ENCODE data around the gene E2F7.

Gene E2F7

GRCh38 chr12:77062396-77062795 lies 3.0 kb downstream of the E2F7 start:
- no peaks in the 10 kb centered on the region for H3K27me3 ChIP-seq (replicated peaks; ENCODE audit: control insufficient read depth, insufficient read depth, low read length)
- TF ChIP-seq CTCF (IDR thresholded peaks at IDR 0.05; ENCODE audit: insufficient read depth, low read length, poor library complexity, severe bottlenecking): no peak
- H3K4me3 ChIP-seq (replicated peaks; ENCODE audit: low read depth, low read length): peak overlapping the region; percentile 73
- no peak for DNase-seq (ENCODE audit: extremely low read depth, insufficient read length)
- peaks cover 7% of the 10 kb centered on the region for H3K36me3 ChIP-seq (ENCODE audit: control insufficient read depth, insufficient read depth, low read length)

- Histone ChIP-seq H3K36me3 (ENCODE audit: control insufficient read depth, insufficient read depth, low read length) (peaks cover 9% of the 10 kb centered on the region), H3K4me3 (replicated peaks; ENCODE audit: low read depth, low read length) (peak overlapping the region; percentile 54), H3K27me3 (replicated peaks; ENCODE audit: control insufficient read depth, insufficient read depth, low read length) (no peaks in the 10 kb centered on the region)
- DNase-seq (ENCODE audit: extremely low read depth, insufficient read length): no peak
- no peak for TF ChIP-seq CTCF (IDR thresholded peaks at IDR 0.05; ENCODE audit: insufficient read depth, low read length, poor library complexity, severe bottlenecking)
Measured at GRCh38 chr12:77060883-77061240, 4.5 kb downstream of the E2F7 start.

GRCh38 chr12:77060136-77060882 lies 5.1 kb downstream of the E2F7 start:
- TF ChIP-seq CTCF (IDR thresholded peaks at IDR 0.05; ENCODE audit: insufficient read depth, low read length, poor library complexity, severe bottlenecking): no peak
- H3K36me3 ChIP-seq (ENCODE audit: control insufficient read depth, insufficient read depth, low read length): peaks cover 9% of the 10 kb centered on the region
- peak overlapping the region; percentile 54 for H3K4me3 ChIP-seq (replicated peaks; ENCODE audit: low read depth, low read length)
- no peaks in the 10 kb centered on the region for H3K27me3 ChIP-seq (replicated peaks; ENCODE audit: control insufficient read depth, insufficient read depth, low read length)
- peak; percentile 45 for DNase-seq (ENCODE audit: extremely low read depth, insufficient read length)

GRCh38 chr12:77058740-77059139 lies 6.6 kb downstream of the E2F7 start:
- Histone ChIP-seq H3K36me3 (ENCODE audit: control insufficient read depth, insufficient read depth, low read length) (peaks cover 9% of the 10 kb centered on the region), H3K4me3 (replicated peaks; ENCODE audit: low read depth, low read length) (no peak overlapping the region)
- no peak for TF ChIP-seq CTCF (IDR thresholded peaks at IDR 0.05; ENCODE audit: insufficient read depth, low read length, poor library complexity, severe bottlenecking)

GRCh38 chr12:77054851-77055250 lies 10.5 kb downstream of the E2F7 start:
- DNase-seq (ENCODE audit: extremely low read depth, insufficient read length): no peak
- no peaks in the 10 kb centered on the region for H3K27me3 ChIP-seq (replicated peaks; ENCODE audit: control insufficient read depth, insufficient read depth, low read length)
- no peak overlapping the region for H3K4me3 ChIP-seq (replicated peaks; ENCODE audit: low read depth, low read length)
- peaks cover 9% of the 10 kb centered on the region for H3K36me3 ChIP-seq (ENCODE audit: control insufficient read depth, insufficient read depth, low read length)
- no peak for TF ChIP-seq CTCF (IDR thresholded peaks at IDR 0.05; ENCODE audit: insufficient read depth, low read length, poor library complexity, severe bottlenecking)

More at GRCh38 chr12:77058740-77059139, 6.6 kb downstream of the E2F7 start:
- no peak for DNase-seq (ENCODE audit: extremely low read depth, insufficient read length)
- H3K27me3 ChIP-seq (replicated peaks; ENCODE audit: control insufficient read depth, insufficient read depth, low read length): no peaks in the 10 kb centered on the region

Measured in GM06990 (cell line).